Heart right ventricle (tissue), 16 donors: ENCODE results near the gene MEGF10. TPM values are rescaled to one million over a fixed set of nuclear protein-coding genes. Genes with fewer than 3 reads are reported as not detected.

Experiments used
- ATAC-seq, 8 donors: fragments of 200-7000 bp; cut with Tn5 transposase; one replicate each; pipeline ENCODE4 v1.9.1; 2020; ENCODE audit warnings: mild to moderate bottlenecking in 8 of 8, moderate library complexity in 8 of 8, moderate number of reproducible peaks in 1 of 8
- DNase-seq, 2 donors: peaks; one replicate each; pipeline ENCODE4 v3.0.0-alpha.2; 2020
- H3K27ac ChIP-seq, 10 donors: fragments of 200-600 bp; sonication (generic) in 2 of 10; one replicate each; pipeline versions ENCODE4 v1.5.0 to v1.8.0; 2020 to 2022; ENCODE audit warnings: mild to moderate bottlenecking in 3 of 10
- H3K27me3 ChIP-seq, 7 donors: fragments of 200-600 bp; one replicate each; pipeline ENCODE4 v1.8.0; 2021 to 2022; ENCODE audit warnings: mild to moderate bottlenecking in 2 of 7
- H3K36me3 ChIP-seq, 9 donors: fragments of 200-600 bp; sonication (generic) in 1 of 9; one replicate each; pipeline versions ENCODE4 v1.5.0 to v1.8.0; 2020 to 2022; ENCODE audit warnings: mild to moderate bottlenecking in 2 of 9
- H3K4me1 ChIP-seq, 9 donors: fragments of 200-600 bp; sonication (generic) in 1 of 9; one replicate each; pipeline versions ENCODE4 v1.5.0 to v1.8.0; 2020 to 2022; ENCODE audit warnings: mild to moderate bottlenecking in 4 of 9
- H3K4me3 ChIP-seq, 10 donors: fragments of 200-600 bp; sonication (generic) in 2 of 10; one replicate each; pipeline versions ENCODE4 v1.5.0 to v1.8.0; 2020 to 2022; ENCODE audit warnings: mild to moderate bottlenecking in 7 of 10, moderate library complexity in 2 of 10
- H3K9me3 ChIP-seq, 11 donors: fragments of 200-600 bp in 10 of 11; sonication (generic) in 2 of 11; one replicate each; pipeline versions ENCODE4 v1.5.0 to v1.8.0; 2013 to 2022; ENCODE audit warnings: mild to moderate bottlenecking in 2 of 11, control low read depth in 1 of 11, moderate library complexity in 1 of 11
- CTCF ChIP-seq, 9 donors: fragments of 200-600 bp; sonication (generic) in 2 of 9; IDR thresholded peaks; one replicate each; pipeline versions ENCODE4 v1.5.0 to v1.8.0; 2021 to 2022; ENCODE audit warnings: antibody characterized with exemption in 9 of 9, mild to moderate bottlenecking in 5 of 9, moderate library complexity in 1 of 9
- WGBS, 2 donors: extraction: QIAGEN DNeasy Blood & Tissue Kit; methylation state at CpG; one replicate each; pipeline ENCODE4 v1.1.7; 2013; ENCODE audit warnings: inconsistent platforms in 1 of 2; 5-methylcytosine and 5-hydroxymethylcytosine counted together
- intact Hi-C, 10 donors: fragments of 100-400 bp; cut with DNase I; formaldehyde crosslinking; loops; one replicate each; pipeline versions ENCODE4 v1.11.1 to v1.14.2; 2022
- polyA plus RNA-seq, 2 donors: library from polyadenylated mRNA; stranded (reverse); fragments of 200-250 nt; gene quantifications; one replicate each; pipeline ENCODE4 v1.2.3, GENCODE V29; 2013
- total RNA-seq, 10 donors: library from RNA; stranded (reverse); fragmentation: NEBNext Ultra II Directional in 3 of 10; extraction: Animal tissue kit (Norgen Biotek cat#: 25700) in 3 of 10; gene quantifications; one replicate each; pipeline versions ENCODE4 v1.2.1 to v1.2.4, GENCODE V29; 2021 to 2023
- donor health status: Arrhythmogenic right ventricular cardiomyopathy.
- donor health status: ischemic (EF 13 %, LVEDD 7.1; RV severe dilation, severe dysfunction).
- donor health status: healthy with polysubstance abuse.
- donor health status: DM: no; HTN: yes; CAD: no.
- donor health status: DM: no; HTN: no; CAD: no.
- donor health status: ischemic (EF 25% LVEDD 6.9; RV normal size, moderate dysfunction).
- donor health status: ischemic (EF 25% LVEDD 5.7; RV mildly dilated, moderate dysfunction).
- donor health status: healthy.
- donor health status: DM: yes; HTN: yes; CAD: no.
- donor health status: Ischemic cardiomyopathy.
- donor health status: ischemic (EF 35%, LVEDD 5.7; RV mildly dilated, moderate dysfunction).
- donor health status: nonischemic (EF 11% LVEDD 7.7; RV severe dilation, severe dysfunction).
- donor health status: DM: yes; HTN: yes; CAD: no.
- donor health status: PGD.
- donor health status: ischemic (EF 29% LVEDD 5.4; RV normal size, mild dysfunction).
- donor health status: nonischemic (EF 23%, LVEDD 6.1; RV moderate dilation, normal function).

MEGF10 gene
- total and polyA plus RNA-seq, 12 donors: 0.02 to 1.0 (median 0.24) TPM; not detected in 1

DNA sequence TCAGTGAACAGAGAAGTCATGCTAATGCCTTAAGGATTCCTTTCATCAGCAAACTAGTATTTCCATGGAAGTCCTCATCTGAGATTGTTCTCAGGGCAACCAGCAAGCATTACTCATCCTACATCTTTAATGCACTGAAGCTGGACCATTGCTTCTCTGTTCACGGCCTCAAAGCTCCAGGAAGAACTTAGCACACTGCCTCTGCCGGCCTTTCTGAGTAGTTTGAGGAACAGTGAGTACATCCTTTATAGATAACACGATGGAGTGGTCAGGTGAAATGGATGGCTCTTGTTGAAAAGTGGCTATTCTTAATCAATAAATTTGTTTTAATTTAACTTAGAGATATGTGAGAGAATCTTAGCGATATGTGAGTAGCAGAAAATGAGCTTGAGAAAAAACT, 35.8 kb downstream of the MEGF10 start:
- intact Hi-C loops: loop anchor here in 1 of 10 donors (10.0 kb wide), 1 partner anchor 108 kb away; no protein-coding TSS in a partner anchor
- H3K4me1 ChIP-seq: no peaks in the 10 kb centered on the region
- 53 to 62% methylated on average over 4 of the region's 4 CpGs for WGBS, 2 donors
- no peaks in the 10 kb centered on the region for H3K36me3 ChIP-seq
- DNase-seq: no peak
- H3K27ac ChIP-seq: no peak overlapping the region
- no peak for TF ChIP-seq CTCF (IDR thresholded peaks at IDR 0.05)
- H3K27me3 ChIP-seq: peaks cover 0 to 22% (median 0%) of the 10 kb centered on the region in 7 donors
- no peaks in the 10 kb centered on the region for H3K9me3 ChIP-seq
- H3K4me3 ChIP-seq: no peak overlapping the region
- no peak for ATAC-seq

GRCh38 chr5:127326976-127327755, 36.6 kb downstream of the MEGF10 start:
- Histone ChIP-seq H3K9me3 (no peaks in the 10 kb centered on the region), H3K27ac (no peak overlapping the region), H3K36me3 (no peaks in the 10 kb centered on the region), H3K4me1 (no peaks in the 10 kb centered on the region), H3K27me3 (peaks cover 0 to 29% (median 6%) of the 10 kb centered on the region in 7 donors), H3K4me3 (no peak overlapping the region)
- intact Hi-C loops: loop anchor here in 1 of 10 donors (10.0 kb wide), 1 partner anchor 108 kb away; no protein-coding TSS in a partner anchor
- TF ChIP-seq CTCF (IDR thresholded peaks at IDR 0.05): no peak
- 43 to 54% methylated on average over 1 of the region's 1 CpG for WGBS, 2 donors
- no peak for ATAC-seq
- no peak for DNase-seq

DNA sequence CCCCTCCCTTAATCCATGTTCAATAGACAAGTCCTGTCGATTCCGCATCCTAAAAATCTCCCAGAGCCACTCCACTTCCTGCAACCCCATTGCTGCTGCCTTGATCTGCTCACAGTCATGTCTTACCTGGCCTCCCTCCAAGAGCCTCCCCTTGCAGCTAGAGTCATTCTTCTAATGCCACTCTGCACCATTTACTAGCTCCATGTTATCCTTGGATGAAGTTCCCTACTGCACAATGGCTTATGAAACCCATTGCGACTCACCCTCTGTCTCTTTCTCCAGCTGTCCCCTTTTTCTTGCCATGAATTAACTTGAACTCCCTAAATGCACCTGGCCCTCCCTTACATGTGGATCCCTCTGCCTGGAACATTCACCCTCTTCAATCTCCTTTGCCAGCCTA, 39.5 kb downstream of the MEGF10 start:
- no peak for TF ChIP-seq CTCF (IDR thresholded peaks at IDR 0.05)
- no peak overlapping the region for H3K27ac ChIP-seq
- no peak for ATAC-seq
- DNase-seq: no peak
- no peaks in the 10 kb centered on the region for H3K9me3 ChIP-seq
- intact Hi-C loops: no loop called here
- no peak overlapping the region for H3K4me3 ChIP-seq
- WGBS, 2 donors: 84% methylated on average over 3 of the region's 3 CpGs
- H3K36me3 ChIP-seq: no peaks in the 10 kb centered on the region
- peaks cover 0 to 30% (median 6%) of the 10 kb centered on the region in 7 donors for H3K27me3 ChIP-seq
- no peaks in the 10 kb centered on the region for H3K4me1 ChIP-seq

- no peaks in the 10 kb centered on the region for H3K9me3 ChIP-seq
- ATAC-seq (no peak), DNase-seq (no peak)
- no peak for TF ChIP-seq CTCF (IDR thresholded peaks at IDR 0.05)
- intact Hi-C loops: no loop called here
- H3K27ac ChIP-seq: no peak overlapping the region
- H3K4me3 ChIP-seq: no peak overlapping the region
- H3K36me3 ChIP-seq: no peaks in the 10 kb centered on the region
- WGBS, 2 donors: 64 to 66% methylated on average over 3 of the region's 3 CpGs
- H3K27me3 ChIP-seq: peaks cover 0 to 30% (median 6%) of the 10 kb centered on the region in 7 donors
- H3K4me1 ChIP-seq: no peaks in the 10 kb centered on the region
These were observed 41.5 kb downstream of the MEGF10 start for GRCh38 chr5:127331890-127332649.
